Measurements from ENCODE around the gene SRSF1. TPM values are rescaled to one million over a fixed set of nuclear protein-coding genes. Genes with fewer than 3 reads are reported as not detected.

Gene SRSF1
- total and polyA plus RNA-seq, 4 donors, result 52.3 to 201 (median 114) TPM

DNA sequence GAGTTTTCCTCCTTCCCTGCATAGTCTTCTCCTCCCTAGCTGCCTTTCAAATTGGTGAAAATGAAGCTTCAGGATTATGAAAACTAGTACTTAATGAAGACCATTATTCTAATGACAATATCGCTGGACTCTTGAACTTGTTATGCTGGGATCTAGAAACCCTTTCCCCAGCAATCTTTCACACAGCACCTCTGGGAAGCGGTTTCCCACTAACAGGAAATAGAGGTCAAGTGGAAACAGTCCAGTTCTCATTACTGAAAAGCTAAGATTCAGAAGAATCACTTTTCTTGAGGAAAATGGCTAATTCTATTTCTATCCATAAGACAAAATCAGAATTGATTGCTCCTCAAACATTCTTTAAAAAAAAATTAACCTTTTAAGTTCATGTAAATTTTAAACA is 17.0 kb downstream of the SRSF1 start:
- no peak overlapping the region for H3K4me3 ChIP-seq (ENCODE audit: low read depth in 1 of 3, low read length in 3 of 3)
- no peaks in the 10 kb centered on the region for H3K36me3 ChIP-seq (ENCODE audit: control insufficient read depth in 4 of 4, insufficient read depth in 3 of 4, low read depth in 1 of 4, low read length in 3 of 4)
- TF ChIP-seq GABPA (IDR thresholded peaks at IDR 0.05 in 1 of 2, conservative IDR thresholded peaks at IDR 0.05 in 1 of 2), result no peak
- peak; percentile 70 for TF ChIP-seq NR2F2 (IDR thresholded peaks at IDR 0.05)
- H3K9me3 ChIP-seq (ENCODE audit: control insufficient read depth in 4 of 4, low read length in 3 of 4), result no peaks in the 10 kb centered on the region
- peaks cover 2 to 36% (median 25%) of the 10 kb centered on the region in 4 donors for H3K4me1 ChIP-seq (ENCODE audit: control insufficient read depth in 4 of 4, insufficient read depth in 4 of 4, low read length in 3 of 4)
- no peak for DNase-seq (ENCODE audit: low spot score)
- H3K9ac ChIP-seq (ENCODE audit: low read depth in 1 of 2, low read length in 2 of 2), result no peak overlapping the region
- no peaks in the 10 kb centered on the region for H3K27me3 ChIP-seq (ENCODE audit: control insufficient read depth in 4 of 4, insufficient read depth in 4 of 4, low read length in 3 of 4)
- peak overlapping the region in 1 of 2 donors; percentile 93 for H3K27ac ChIP-seq (ENCODE audit: low read depth in 1 of 2, low read length in 2 of 2)
- WGBS, result 71% methylated on average over 2 of the region's 2 CpGs

- peak overlapping the region; percentile 82 to 93 for H3K27ac ChIP-seq (ENCODE audit: low read depth in 1 of 2, low read length in 2 of 2)
- peak; percentile 79 for DNase-seq (ENCODE audit: low spot score)
- H3K27me3 ChIP-seq (ENCODE audit: control insufficient read depth in 4 of 4, insufficient read depth in 4 of 4, low read length in 3 of 4), result no peaks in the 10 kb centered on the region
- peak overlapping the region; percentile 57 to 66 for H3K9ac ChIP-seq (ENCODE audit: low read depth in 1 of 2, low read length in 2 of 2)
- H3K4me3 ChIP-seq (ENCODE audit: low read depth in 1 of 3, low read length in 3 of 3), result peak overlapping the region; percentile 69 to 98 (median 89)
- peak in 1 of 2 donors; percentile 6 for TF ChIP-seq HNF4A (conservative IDR thresholded peaks at IDR 0.05)
- no peak for TF ChIP-seq HNF4G (IDR thresholded peaks at IDR 0.05)
- TF ChIP-seq NR2F2 (IDR thresholded peaks at IDR 0.05), result peak; percentile 83
- TF ChIP-seq RAD21 (IDR thresholded peaks at IDR 0.05), result no peak
- peak; percentile 30 to 40 for TF ChIP-seq RXRA (IDR thresholded peaks at IDR 0.05)
- TF ChIP-seq TAF1 (conservative IDR thresholded peaks at IDR 0.05), result no peak
- TF ChIP-seq EGR1 (IDR thresholded peaks at IDR 0.05; ENCODE audit: low read depth in 2 of 2), result no peak
- TF ChIP-seq REST (IDR thresholded peaks at IDR 0.05), result peak; percentile 51
- no peak for TF ChIP-seq GABPA (IDR thresholded peaks at IDR 0.05 in 1 of 2, conservative IDR thresholded peaks at IDR 0.05 in 1 of 2)
- TF ChIP-seq FOXA1 (IDR thresholded peaks at IDR 0.05), result no peak
- no peak for TF ChIP-seq ATF3 (IDR thresholded peaks at IDR 0.05)
- TF ChIP-seq, protein P1, sequence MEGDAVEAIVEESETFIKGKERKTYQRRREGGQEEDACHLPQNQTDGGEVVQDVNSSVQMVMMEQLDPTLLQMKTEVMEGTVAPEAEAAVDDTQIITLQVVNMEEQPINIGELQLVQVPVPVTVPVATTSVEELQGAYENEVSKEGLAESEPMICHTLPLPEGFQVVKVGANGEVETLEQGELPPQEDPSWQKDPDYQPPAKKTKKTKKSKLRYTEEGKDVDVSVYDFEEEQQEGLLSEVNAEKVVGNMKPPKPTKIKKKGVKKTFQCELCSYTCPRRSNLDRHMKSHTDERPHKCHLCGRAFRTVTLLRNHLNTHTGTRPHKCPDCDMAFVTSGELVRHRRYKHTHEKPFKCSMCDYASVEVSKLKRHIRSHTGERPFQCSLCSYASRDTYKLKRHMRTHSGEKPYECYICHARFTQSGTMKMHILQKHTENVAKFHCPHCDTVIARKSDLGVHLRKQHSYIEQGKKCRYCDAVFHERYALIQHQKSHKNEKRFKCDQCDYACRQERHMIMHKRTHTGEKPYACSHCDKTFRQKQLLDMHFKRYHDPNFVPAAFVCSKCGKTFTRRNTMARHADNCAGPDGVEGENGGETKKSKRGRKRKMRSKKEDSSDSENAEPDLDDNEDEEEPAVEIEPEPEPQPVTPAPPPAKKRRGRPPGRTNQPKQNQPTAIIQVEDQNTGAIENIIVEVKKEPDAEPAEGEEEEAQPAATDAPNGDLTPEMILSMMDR (IDR thresholded peaks at IDR 0.05; ENCODE audit: low read depth, low read length, missing input control), result no peak
- TF ChIP-seq FOXA2 (IDR thresholded peaks at IDR 0.05), result no peak
- no peak for TF ChIP-seq JUND (IDR thresholded peaks at IDR 0.05)
- TF ChIP-seq, protein P2, sequence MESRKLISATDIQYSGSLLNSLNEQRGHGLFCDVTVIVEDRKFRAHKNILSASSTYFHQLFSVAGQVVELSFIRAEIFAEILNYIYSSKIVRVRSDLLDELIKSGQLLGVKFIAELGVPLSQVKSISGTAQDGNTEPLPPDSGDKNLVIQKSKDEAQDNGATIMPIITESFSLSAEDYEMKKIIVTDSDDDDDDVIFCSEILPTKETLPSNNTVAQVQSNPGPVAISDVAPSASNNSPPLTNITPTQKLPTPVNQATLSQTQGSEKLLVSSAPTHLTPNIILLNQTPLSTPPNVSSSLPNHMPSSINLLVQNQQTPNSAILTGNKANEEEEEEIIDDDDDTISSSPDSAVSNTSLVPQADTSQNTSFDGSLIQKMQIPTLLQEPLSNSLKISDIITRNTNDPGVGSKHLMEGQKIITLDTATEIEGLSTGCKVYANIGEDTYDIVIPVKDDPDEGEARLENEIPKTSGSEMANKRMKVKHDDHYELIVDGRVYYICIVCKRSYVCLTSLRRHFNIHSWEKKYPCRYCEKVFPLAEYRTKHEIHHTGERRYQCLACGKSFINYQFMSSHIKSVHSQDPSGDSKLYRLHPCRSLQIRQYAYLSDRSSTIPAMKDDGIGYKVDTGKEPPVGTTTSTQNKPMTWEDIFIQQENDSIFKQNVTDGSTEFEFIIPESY (IDR thresholded peaks at IDR 0.05), result no peak
- TF ChIP-seq SP1 (IDR thresholded peaks at IDR 0.05), result peak; percentile 50
- peak; percentile 81 for TF ChIP-seq YY1 (IDR thresholded peaks at IDR 0.05)
- no peak for TF ChIP-seq MAX (IDR thresholded peaks at IDR 0.05)
- no peaks in the 10 kb centered on the region for H3K9me3 ChIP-seq (ENCODE audit: control insufficient read depth in 4 of 4, low read length in 3 of 4)
- WGBS, result 2% methylated on average over 54 of the region's 54 CpGs
- no peaks in the 10 kb centered on the region for H3K36me3 ChIP-seq (ENCODE audit: control insufficient read depth in 4 of 4, insufficient read depth in 3 of 4, low read depth in 1 of 4, low read length in 3 of 4)
- peaks cover 2 to 38% (median 28%) of the 10 kb centered on the region in 4 donors for H3K4me1 ChIP-seq (ENCODE audit: control insufficient read depth in 4 of 4, insufficient read depth in 4 of 4, low read length in 3 of 4)
These were observed 18.5 kb downstream of the SRSF1 start for GRCh38 chr17:57988301-57989250.

All from liver (tissue), 9 donors.